ENCODE data around the gene RPL22.

The RPL22 gene

DNA sequence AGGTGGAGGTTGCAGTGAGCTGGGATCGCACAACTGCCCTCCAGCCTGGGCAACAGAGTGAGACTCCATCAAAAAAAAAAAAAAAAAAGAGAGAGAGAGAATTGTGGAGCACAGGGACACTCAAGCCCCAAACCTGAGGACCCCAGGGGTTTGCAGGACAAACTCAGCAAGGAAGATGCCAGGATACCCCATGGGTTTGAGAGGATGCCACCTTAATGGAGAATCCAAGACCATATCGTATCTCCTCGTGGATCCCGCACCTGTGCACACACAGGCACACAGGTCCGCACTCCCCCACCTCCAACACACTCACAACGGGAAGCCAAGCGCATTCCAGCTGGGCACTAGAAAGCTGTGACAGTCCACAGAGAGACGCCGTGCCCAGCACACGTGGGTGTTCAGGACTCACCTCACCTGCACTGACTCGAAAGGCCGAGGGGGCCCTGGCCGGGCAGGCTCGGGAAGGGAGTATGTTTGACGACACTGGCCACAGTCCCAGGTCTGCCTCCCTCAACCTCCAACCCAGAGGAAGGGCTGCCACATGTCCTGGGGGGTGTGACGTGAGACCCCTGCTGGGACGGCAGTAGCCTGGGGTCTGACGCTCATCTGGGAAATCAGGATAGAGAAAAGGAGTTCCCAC lies 30.3 kb downstream of the RPL22 start:
- Histone ChIP-seq H3K36me3 (no peaks in the 10 kb centered on the region), H3K27me3 (no peaks in the 10 kb centered on the region), H3K4me1 (no peaks in the 10 kb centered on the region), H3K4me3 (ENCODE audit: low read depth, low read length) (no peak overlapping the region), H3K9me3 (no peaks in the 10 kb centered on the region)
- TF ChIP-seq, protein P1, sequence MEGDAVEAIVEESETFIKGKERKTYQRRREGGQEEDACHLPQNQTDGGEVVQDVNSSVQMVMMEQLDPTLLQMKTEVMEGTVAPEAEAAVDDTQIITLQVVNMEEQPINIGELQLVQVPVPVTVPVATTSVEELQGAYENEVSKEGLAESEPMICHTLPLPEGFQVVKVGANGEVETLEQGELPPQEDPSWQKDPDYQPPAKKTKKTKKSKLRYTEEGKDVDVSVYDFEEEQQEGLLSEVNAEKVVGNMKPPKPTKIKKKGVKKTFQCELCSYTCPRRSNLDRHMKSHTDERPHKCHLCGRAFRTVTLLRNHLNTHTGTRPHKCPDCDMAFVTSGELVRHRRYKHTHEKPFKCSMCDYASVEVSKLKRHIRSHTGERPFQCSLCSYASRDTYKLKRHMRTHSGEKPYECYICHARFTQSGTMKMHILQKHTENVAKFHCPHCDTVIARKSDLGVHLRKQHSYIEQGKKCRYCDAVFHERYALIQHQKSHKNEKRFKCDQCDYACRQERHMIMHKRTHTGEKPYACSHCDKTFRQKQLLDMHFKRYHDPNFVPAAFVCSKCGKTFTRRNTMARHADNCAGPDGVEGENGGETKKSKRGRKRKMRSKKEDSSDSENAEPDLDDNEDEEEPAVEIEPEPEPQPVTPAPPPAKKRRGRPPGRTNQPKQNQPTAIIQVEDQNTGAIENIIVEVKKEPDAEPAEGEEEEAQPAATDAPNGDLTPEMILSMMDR (IDR thresholded peaks at IDR 0.05; ENCODE audit: low read depth, low read length), result no peak
- no peak for DNase-seq

DNA sequence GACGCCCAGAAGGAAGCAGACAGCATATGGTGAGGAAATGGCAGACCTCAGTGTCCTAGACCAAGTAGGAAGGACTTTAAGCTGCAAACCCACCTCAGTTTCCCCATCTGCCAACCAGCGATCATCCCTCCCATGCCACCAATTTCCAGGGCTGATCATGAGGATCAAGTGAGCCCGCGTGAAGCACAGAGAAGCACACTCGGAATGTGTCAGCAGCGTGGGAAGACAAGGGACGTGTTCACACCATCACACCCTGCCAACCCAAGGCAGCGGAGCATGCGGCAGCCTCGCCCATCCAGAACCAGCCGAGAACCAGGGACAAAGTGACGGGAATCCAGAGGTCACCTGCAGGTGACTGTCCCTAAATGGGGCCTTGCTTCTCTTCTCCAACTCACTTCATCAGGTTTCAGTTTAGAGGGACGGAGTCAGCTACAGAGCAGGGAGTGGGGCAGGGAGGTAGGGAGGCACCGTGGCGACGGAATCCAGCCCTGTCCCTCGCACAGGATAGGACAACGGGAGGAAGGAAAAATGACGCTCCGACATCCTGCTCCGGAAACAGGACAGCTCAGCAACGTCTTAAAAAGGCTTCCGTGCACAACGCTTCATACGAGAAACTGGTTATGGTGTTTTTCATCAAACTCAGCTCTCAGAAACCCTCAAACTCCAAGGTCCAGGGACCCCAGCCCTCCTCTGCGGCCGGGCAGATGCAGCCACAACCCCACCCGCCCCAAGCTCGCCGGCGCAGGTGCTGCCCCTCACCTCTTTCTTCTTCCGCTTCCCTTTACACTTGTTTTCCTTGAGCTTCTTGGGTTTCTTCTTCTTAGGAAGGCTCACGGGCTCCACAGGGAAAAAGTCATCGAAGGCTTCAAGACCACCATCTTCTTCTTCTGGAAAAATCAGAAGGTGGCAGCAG lies 31.7 kb downstream of the RPL22 start:
- no peak for DNase-seq
- Histone ChIP-seq H3K36me3 (no peaks in the 10 kb centered on the region), H3K4me3 (ENCODE audit: low read depth, low read length) (no peak overlapping the region)

DNA sequence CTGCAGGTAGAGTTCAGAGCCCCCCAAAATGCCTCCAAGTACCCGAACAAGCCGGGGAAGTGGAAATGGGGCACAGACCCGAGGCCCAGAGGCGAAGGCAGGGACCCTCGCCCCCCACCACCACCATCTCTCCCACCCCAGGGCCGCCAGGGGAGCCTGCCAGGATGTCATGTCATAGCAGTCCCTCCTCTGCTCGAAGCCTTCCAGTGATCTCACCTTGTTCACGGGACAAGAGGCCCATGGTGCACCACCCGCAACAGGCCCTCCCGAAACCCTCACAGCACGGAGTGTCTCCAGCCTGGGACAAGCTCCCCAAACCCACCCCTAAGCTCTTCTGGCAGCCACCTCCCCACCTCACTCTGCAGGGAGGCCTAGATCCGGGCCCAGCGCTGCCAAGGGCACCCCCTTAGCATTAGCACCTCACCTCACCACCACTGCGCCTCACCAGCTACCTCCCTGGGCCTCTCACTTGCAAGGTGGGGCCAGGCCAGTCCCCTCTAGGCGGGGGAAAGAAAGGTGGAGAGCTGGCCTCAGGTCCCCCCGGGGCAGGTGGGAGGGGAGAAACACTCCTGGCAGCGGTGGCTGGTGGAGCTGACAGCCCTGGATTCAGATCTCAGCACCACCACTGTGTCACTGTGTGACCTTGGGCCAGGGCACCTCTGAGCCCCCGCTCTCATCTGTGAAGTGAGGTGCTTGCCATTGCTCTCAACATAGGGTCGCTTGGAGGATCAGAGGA lies 32.6 kb downstream of the RPL22 start:
- no peak for DNase-seq
- Histone ChIP-seq H3K27me3 (no peaks in the 10 kb centered on the region), H3K9me3 (no peaks in the 10 kb centered on the region), H3K4me1 (no peaks in the 10 kb centered on the region), H3K36me3 (no peaks in the 10 kb centered on the region), H3K4me3 (ENCODE audit: low read depth, low read length) (no peak overlapping the region)
- TF ChIP-seq, protein P1 (IDR thresholded peaks at IDR 0.05; ENCODE audit: low read depth, low read length), result no peak

More for the DNA sequence above, 31.7 kb downstream of the RPL22 start:
- H3K9me3 ChIP-seq, result no peaks in the 10 kb centered on the region
- no peaks in the 10 kb centered on the region for H3K4me1 ChIP-seq
- H3K27me3 ChIP-seq, result no peaks in the 10 kb centered on the region
- TF ChIP-seq, protein P1 (IDR thresholded peaks at IDR 0.05; ENCODE audit: low read depth, low read length), result no peak

DNA sequence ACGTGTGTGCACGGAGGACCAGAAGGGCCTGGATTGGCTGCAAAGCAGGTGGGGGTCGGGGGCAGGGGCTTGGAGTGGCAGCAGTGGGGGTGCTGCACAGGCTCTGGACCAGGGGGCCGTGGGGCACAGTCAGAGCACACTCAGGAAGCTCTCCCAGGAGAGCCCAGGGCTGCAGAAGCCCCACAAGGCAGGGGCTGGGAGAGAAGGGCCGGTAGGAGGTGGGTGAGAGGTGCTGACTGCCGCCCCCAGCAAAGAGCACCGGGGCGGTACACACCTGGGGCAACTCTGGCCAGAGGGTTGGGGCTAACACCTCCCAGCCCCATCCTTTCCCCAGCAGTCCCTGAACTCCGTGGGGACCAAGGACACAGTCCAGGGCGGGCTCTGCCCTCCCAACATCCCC lies 33.2 kb downstream of the RPL22 start:
- Histone ChIP-seq H3K9me3 (no peaks in the 10 kb centered on the region), H3K36me3 (no peaks in the 10 kb centered on the region), H3K4me3 (ENCODE audit: low read depth, low read length) (no peak overlapping the region), H3K27me3 (no peaks in the 10 kb centered on the region), H3K4me1 (no peaks in the 10 kb centered on the region; the same call in 1 of the 2 replicates)
- DNase-seq, result no peak
- TF ChIP-seq, protein P1 (IDR thresholded peaks at IDR 0.05; ENCODE audit: low read depth, low read length), result no peak

DNA sequence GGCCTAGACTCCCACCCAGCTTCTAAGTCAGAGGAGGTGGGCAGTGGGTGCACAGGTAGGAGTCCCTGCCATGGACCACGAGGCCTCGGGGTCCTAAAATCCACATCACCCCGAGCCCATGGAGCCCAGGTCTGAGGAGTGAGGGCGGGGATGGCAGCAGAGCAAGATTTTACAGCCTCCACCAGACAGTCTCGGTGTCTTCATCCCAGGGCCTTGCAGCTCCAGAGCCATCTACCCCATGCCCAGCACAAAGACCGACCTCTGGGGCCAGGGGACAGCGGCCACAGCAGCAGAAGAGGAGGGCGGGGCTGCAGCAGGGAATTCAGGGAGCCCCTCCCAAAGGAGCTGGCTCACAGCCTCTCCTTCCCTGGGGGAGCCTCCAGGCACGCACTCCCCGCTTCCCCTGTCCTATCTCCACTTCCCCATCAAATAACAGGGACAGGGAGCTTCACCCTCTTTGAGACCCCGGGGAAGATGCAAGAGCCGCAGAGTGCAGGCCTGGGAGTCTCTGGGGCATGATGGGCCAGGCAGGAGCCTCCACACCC lies 33.9 kb downstream of the RPL22 start:
- TF ChIP-seq, protein P1 (IDR thresholded peaks at IDR 0.05; ENCODE audit: low read depth, low read length), result no peak
- no peaks in the 10 kb centered on the region for H3K9me3 ChIP-seq
- H3K4me3 ChIP-seq (ENCODE audit: low read depth, low read length), result no peak overlapping the region
- H3K4me1 ChIP-seq, result no peaks in the 10 kb centered on the region; the same call in 1 of the 2 replicates
- DNase-seq, result no peak
- H3K36me3 ChIP-seq, result no peaks in the 10 kb centered on the region
- no peaks in the 10 kb centered on the region for H3K27me3 ChIP-seq

Data from BE2C (cell line).